Right forelimb (tissue), 1 donor: Measurements from ENCODE around the gene KDELR1.

ENCODE experiments used
- DNase-seq: peaks from one replicate; pipeline ENCODE4 v3.0.0-alpha.2; 2018

The KDELR1 gene

DNA sequence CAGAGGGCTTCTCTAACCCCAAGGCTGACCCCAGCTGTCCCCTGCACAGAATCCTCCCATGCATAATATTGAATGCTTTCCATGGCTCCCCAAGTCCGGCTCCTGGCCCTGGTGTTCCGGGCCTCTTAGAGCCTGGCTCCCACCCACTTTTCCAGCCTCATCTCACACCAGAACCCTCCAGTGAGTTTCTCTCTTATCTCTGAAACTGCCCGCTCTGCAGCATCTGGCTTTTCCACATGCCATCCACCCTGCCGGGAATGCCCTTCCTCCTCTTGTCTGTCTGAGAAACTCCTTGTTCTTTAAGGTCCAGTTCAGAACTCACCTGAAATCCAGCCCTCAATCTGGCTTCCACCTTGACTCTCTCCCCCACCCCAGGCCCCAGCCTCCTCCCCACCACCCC lies 20.4 kb downstream of the KDELR1 start:
- DNase-seq: no peak

DNA sequence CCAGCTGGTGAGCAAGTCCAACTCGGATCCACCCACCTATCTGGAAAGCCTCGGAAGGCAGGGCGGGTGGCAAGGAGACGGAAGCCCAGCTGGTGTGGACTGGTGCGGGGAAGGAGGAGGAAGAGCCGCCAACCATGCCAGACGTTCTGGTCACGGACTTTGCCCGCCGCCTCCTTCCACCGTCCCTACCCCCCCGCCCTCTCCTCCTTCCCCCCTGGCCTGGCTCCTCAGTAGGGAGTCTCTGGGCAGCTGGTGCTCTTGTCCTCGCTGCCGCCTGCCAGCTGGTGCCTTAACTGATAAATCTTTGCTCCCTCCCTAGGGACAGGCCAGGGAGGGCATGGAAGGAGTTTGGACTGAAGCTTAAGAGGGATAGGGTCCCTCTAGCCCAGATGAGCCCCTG lies 22.4 kb downstream of the KDELR1 start:
- no peak for DNase-seq

- DNase-seq: no peak
These were observed 23.5 kb downstream of the KDELR1 start for GRCh38 chr19:48367855-48368254.

DNA sequence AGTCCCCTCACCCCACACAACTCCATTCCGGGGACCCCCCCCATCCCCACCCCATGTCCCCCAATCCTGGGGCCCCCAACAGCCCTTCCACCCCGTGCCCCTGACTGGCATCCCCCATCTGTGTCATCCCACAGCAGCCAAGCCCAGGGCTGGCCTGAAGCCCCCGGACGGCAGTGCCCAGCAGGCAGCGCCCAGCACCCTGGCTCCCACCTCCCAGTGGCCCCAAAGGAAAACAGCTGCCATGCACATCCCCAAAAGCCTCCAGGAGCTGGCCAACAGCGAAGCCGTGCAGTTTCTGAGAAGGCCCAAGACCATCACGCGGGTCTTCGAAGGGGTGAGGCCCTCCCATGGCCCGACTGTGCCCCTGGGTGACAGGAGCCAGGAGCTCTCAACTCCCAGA lies 25.7 kb downstream of the KDELR1 start:
- no peak for DNase-seq

GRCh38 chr19:48364598-48365348 lies 26.6 kb downstream of the KDELR1 start:
- no peak for DNase-seq

- peak; percentile 98 for DNase-seq
These were observed 27.3 kb downstream of the KDELR1 start, which contains the start of the genes SYNGR4 and TMEM143 for GRCh38 chr19:48363810-48364597. Gene SYNGR4, plus strand, starts transcription at chr19:48364367. Its CDS starts 1,476 bp downstream, at chr19:48365843. Gene TMEM143, minus strand, starts transcription at chr19:48363940. Its CDS starts 20 bp downstream, at chr19:48363920.

- DNase-seq: no peak
These were observed 27.9 kb downstream of the KDELR1 start for GRCh38 chr19:48363500-48363809.

GRCh38 chr19:48362716-48363499 lies 28.4 kb downstream of the KDELR1 start:
- peak; percentile 93 for DNase-seq

DNA sequence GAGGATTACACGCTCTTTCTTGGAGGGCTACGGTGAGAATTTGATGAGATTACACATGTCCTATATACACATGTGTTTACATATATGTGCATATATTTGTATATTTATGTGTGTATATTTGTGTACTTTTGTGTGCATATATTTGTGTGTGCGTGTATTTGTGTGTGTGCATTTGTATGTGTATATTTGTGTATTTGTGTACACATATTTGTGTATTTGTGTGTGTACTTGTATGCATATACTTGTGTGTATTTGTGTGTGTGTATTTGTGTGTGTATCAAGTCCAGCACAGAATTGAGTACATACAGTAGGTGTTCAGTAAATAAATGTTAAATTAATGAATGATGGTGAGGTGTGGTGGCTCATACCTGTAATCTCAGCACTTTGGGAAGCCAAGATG lies 29.4 kb downstream of the KDELR1 start:
- DNase-seq: no peak

DNA sequence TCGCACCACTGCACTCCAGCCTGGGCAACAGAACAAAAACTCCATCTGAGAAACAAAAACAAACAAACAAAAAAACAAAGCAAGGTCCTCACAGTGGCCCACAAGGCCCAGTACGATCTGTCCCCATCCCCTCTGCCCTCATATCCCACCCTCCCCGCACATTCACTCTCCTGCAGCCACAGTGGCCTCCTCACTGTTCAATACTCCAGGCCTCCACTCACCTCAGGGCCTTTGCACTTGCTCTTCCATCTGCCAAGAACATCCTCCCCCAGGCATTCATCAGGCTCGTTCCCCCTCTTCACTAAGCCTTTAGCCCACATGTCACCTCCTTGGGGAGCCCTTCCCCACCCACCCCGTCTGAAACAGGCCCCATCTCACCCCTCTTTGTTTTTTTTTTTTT lies 32.2 kb downstream of the KDELR1 start:
- no peak for DNase-seq

GRCh38 chr19:48355365-48355954 lies 35.9 kb downstream of the KDELR1 start:
- no peak for DNase-seq

DNA sequence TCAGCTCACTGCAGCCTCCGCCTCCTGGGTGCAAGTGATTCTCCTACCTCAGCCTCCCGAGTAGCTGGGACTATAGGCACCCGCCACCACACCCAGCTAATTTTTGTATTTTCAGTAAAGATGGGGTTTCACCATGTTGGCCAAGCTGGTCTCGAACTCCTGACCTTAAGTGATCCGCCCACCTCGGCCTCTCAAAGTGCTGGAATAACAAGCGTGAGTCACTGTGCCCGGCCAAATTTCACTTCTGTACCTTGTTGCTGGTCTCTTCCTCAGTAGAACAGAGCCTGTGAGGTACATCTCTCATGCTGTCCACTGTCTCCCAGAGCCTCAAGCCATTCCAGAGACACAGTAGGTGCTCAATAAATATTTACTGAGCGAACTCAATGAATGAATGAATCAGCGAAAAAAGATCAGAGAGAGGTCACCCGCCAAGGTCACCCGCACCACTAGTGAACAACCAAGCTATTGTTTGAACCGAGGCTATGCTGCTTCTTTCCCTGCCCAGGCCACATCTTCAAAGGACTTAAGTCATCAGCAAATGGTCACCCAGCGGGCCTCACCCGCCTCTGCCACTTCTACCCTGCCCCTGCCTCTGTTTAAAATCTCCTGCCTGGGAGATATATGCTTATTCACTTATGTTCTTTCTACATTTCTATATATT lies 36.9 kb downstream of the KDELR1 start:
- DNase-seq: no peak

DNA sequence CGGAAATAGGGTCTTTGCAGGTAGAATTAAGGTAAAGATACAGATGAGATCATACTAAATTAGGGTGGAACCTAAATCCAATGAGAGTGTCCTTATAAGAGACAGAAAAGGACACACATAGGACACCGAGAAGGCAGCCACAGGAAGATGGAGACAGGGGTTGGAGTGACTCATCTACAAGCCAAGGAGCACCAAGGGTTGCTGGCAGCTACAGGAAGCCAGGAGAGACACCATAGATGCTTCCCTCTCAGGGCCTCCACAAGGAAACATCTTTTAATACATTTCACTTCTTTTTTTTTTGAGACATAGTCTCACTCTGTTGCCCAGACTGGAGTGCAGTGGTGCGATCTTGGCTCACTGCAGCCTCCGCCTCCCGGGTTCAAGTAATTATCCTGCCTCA lies 37.7 kb downstream of the KDELR1 start:
- DNase-seq: no peak

- peak; percentile 69 for DNase-seq
These were observed 40.0 kb downstream of the KDELR1 start for GRCh38 chr19:48351341-48351752.

DNA sequence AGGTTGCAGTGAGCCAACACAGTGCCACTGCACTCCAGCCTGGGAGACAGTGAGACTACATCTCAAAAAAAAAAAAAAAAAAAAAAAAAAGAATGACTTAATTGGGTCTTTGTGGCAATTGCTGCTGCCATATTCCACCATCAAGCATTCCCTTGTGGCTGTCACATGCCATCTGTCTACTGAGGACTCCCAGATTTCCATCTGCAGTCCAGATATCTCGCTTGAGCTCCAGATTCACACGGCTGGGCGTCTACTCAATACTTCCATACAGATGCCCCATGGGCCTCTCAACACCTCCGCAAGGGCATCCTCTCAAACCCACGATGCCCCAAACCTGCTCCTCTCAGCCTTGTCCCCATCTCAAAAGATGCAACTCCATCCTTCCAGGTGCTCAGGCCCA lies 40.5 kb downstream of the KDELR1 start:
- no peak for DNase-seq

- no peak for DNase-seq
These were observed 42.6 kb downstream of the KDELR1 start for GRCh38 chr19:48348737-48349136.

DNA sequence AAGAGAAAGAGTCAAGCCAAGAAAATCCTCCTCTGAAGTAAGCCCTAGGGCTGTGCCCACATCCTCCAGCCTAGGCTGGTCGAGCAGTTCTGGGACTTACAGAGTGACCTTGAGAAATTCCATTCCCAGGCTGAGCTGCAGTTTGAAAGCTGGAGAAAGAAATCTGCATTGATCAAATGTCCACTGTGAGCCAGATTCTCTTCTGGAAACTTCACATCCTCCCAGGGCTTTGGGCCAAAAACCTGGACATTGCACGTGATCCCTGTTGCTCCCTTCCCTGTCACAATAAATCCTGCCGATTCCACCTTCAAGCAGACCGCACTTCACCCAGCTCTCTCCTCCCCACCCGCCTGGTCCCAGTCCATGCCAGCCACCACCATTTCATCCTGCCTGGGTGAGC lies 43.3 kb downstream of the KDELR1 start:
- no peak for DNase-seq

GRCh38 chr19:48346191-48346590 lies 45.2 kb downstream of the KDELR1 start:
- DNase-seq: no peak

DNA sequence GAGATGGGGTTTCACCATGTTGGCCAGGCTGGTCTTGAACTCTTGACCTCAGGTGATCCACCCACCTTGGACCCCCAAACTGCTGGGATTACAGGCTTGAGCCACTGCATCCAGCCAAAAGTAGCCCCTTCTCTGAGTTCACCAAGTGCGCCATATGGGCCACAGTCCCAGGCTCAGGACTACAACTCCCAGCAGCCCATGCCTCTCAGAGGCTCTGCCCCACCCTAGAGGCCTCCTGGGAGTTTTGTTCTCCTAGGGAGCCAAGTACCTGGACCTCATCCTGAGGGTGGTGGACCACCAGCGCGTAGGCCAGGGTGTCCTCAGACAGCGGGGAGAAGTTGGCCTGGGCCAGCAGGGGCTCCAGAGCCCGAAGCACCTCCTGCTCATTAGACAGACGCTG lies 46.5 kb downstream of the KDELR1 start:
- no peak for DNase-seq

DNA sequence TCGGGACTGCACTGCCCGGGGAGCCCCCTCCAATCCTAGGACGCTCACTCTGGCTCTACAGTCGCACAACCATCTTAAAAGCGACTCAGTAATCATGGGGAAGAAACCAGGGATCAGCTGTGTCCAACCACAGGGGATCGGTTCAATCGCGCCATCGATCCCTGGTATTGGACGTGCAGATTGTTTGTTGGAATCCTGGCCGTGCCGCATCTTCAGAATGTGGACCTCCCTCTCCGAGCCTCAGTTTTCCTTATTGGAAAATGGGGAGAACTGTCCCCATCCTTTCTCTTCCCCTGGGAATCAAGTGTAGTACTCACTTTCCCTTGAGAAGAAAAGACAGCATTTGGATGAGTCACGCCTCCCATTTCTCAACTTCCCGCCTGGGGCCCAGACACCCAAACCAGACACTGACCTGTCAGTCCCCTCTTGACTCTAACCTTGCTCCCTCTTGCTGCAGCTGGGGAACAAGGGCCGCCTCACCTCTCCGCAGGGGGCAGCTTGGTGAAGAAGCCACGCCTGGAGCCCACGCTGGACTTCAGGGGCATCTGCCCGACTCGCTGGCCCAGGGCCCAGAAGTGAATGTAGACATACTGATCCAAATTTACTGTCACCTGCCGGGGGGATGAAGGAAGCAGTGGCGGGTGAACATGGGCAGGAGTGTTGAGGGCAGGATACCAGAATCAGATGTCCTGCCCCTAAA lies 48.4 kb downstream of the KDELR1 start:
- no peak for DNase-seq

DNA sequence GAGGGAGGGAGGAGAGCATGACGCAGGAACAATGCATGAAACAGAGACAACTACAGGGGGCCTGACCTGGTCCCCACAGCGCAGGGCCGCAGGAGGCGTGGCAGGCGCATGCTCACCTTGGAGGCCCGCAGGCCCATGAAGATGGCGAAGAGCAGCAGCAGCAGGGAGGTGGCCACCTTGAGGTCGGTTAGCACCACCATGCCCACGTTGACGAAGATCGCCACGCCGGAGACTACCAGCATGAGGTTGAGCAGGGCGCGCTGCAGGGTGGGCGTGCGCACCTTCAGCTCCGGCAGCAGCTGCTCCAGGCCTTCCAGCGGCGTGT lies 49.0 kb downstream of the KDELR1 start:
- no peak for DNase-seq
